Duodenal mucosa (tissue), 2 donors: Measurements from ENCODE around the gene CD27.
A peak's percentile ranks its signal among the peaks of the same experiment; 100 is the strongest.

Experiments
- H3K27ac ChIP-seq: one replicate; pipeline ENCODE4 v1.7.0; 2013; ENCODE audit warnings: low read depth, low read length
- H3K27me3 ChIP-seq, 2 donors: one replicate each; pipeline ENCODE4 v1.7.0; 2013; ENCODE audit warnings: low read length in 2 of 2, control low read depth in 1 of 2; ENCODE audit not compliant: insufficient read depth in 2 of 2, control insufficient read depth in 1 of 2
- H3K36me3 ChIP-seq, 2 donors: one replicate each; pipeline ENCODE4 v1.7.0; 2013; ENCODE audit warnings: low read length in 2 of 2, control low read depth in 1 of 2; ENCODE audit not compliant: insufficient read depth in 2 of 2, control insufficient read depth in 1 of 2
- H3K4me1 ChIP-seq, 2 donors: one replicate each; pipeline ENCODE4 v1.7.0; 2013; ENCODE audit warnings: low read length in 2 of 2, control low read depth in 1 of 2; ENCODE audit not compliant: insufficient read depth in 2 of 2, control insufficient read depth in 1 of 2
- H3K4me3 ChIP-seq, 2 donors: one replicate each; pipeline ENCODE4 v1.7.0; 2013; ENCODE audit warnings: low read length in 2 of 2, low read depth in 1 of 2
- H3K9ac ChIP-seq, 2 donors: one replicate each; pipeline ENCODE4 v1.7.0; 2013; ENCODE audit warnings: low read length in 2 of 2, low read depth in 1 of 2
- H3K9me3 ChIP-seq, 2 donors: one replicate each; pipeline ENCODE4 v1.7.0; 2013; ENCODE audit warnings: low read length in 2 of 2, control low read depth in 1 of 2; ENCODE audit not compliant: control insufficient read depth in 1 of 2

CD27 gene

DNA sequence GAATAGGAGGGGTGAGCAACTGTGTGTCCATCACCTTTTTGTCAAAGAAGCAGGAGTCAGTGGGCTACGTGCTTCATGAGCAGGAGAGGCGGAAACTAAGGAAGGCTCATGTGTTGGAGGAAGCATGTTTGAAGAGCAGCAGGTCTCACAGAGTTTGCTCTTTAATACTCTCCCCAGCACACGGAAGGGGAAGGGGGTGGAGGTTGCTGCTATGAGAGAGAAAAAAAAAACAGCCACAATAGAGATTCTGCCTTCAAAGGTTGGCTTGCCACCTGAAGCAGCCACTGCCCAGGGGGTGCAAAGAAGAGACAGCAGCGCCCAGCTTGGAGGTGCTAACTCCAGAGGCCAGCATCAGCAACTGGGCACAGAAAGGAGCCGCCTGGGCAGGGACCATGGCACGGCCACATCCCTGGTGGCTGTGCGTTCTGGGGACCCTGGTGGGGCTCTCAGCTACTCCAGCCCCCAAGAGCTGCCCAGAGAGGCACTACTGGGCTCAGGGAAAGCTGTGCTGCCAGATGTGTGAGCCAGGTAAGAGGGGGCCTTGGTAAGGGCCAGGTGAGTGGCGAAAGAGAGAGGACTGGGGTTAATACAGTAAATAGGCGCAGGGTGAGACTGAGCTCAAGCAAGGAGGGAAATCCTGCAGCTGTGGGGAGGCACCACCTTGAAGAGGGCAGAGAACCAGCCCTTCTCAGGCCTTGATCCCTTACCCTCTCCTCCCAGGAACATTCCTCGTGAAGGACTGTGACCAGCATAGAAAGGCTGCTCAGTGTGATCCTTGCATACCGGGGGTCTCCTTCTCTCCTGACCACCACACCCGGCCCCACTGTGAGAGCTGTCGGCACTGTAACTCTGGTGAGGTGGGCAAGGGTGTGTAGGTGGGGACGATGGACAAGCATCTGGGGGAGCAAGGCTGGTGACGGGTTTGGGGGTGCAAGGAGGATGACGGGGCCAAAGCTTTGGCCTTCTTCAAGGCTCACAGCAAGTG, at the start of gene CD27:
TSS of gene CD27 (plus strand) at position 252 of the 985 bp plus-strand sequence. CDS start at position 393, 141 bp downstream.
- Histone ChIP-seq H3K9ac (peak within 1 kb of the TSS; percentile 27 to 54), H3K9me3 (no peaks in the 10 kb centered on the region), H3K4me1 (peaks cover under 1 to 4% of the 10 kb centered on the region in 2 donors), H3K27ac (peak within 1 kb of the TSS; percentile 73), H3K4me3 (peak within 1 kb of the TSS; percentile 52 to 62), H3K27me3 (no peaks in the 10 kb centered on the region), H3K36me3 (peaks cover 0 to 4% of the 10 kb centered on the region in 2 donors)

DNA sequence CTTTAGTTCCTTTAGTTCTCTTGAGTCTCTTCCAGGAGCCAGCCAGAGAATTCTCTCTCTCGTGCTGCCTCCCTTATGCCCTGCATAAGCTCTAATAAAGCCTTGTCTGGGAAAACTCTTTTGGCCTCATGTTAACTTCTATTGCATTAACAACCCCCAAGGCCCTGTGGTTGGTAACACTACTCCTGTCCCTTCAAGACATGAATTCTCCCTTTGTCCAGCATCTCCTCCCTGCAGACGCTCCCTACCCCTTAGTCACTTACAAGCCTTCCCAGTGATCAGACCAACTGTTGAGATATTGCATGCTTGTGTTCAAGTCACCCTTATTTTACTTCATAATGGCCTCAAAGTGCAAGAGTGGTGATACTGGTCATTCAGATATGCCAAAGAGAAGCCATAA, 48.7 kb upstream of the CD27 start:
- peaks cover 13 to 27% of the 10 kb centered on the region in 2 donors for H3K4me1 ChIP-seq
- no peak overlapping the region for H3K4me3 ChIP-seq
- H3K9me3 ChIP-seq, result no peaks in the 10 kb centered on the region
- peaks cover 0 to 3% of the 10 kb centered on the region in 2 donors for H3K36me3 ChIP-seq
- H3K27ac ChIP-seq, result no peak overlapping the region
- no peaks in the 10 kb centered on the region for H3K27me3 ChIP-seq
- no peak overlapping the region for H3K9ac ChIP-seq

DNA sequence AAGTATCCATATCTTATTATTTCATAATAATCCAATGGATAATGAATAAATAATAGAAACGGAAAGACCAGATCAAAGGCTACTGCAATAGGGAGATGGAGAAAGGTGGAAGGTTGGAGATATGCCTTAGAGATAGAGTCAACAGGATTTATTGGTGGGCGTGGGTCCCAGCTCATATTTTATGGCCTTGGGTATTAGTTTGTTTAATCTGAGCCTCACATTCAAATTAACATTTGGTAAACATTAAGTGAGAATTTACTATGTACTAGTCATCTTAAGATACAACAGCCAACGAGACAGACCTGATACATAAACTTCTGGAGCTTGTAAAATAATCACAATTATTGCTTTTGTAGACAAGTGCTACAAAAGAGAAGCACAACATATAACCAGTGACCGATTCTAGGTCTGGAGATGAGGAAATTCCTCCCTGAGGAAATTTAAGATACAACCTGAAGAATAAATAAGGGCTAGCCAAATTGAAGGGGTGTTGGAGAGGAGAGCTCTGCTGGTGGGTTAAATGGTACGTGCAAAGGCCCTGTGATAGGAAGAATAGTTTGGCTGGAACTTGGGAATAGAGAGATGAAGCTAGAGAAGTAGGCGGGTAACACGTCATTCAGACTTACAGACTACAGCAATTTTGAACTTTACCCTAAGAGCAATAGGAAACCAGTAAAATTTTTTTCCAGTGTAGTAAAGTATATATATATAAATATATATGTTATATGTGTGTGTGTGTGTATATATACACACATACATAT, 44.7 kb upstream of the CD27 start:
- H3K9ac ChIP-seq, result no peak overlapping the region
- H3K9me3 ChIP-seq, result no peaks in the 10 kb centered on the region
- H3K36me3 ChIP-seq, result no peaks in the 10 kb centered on the region
- H3K27me3 ChIP-seq, result no peaks in the 10 kb centered on the region
- no peak overlapping the region for H3K27ac ChIP-seq
- no peak overlapping the region for H3K4me3 ChIP-seq
- H3K4me1 ChIP-seq, result peaks cover 0 to 8% of the 10 kb centered on the region in 2 donors

DNA sequence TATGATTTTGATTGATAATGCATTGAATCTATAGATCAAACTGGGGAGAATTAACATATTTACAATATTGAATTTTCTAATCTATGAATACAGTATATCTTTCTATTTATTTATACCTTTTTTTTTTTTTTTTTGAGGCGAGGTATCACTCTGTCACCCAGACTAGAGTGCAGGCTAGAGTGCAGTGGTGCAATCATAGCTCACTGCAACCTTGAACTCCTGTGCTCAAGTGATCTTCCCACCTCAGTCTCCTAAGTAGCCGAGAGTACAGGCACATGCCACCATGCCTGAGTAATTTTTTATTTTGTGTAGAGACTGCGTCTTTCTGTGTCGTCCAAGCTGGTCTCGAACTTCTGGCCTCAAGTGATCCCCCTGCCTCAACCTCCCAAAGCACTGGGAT, 40.4 kb upstream of the CD27 start:
- Histone ChIP-seq H3K4me1 (peaks cover 0 to 8% of the 10 kb centered on the region in 2 donors), H3K36me3 (no peaks in the 10 kb centered on the region), H3K27ac (no peak overlapping the region), H3K4me3 (no peak overlapping the region), H3K27me3 (no peaks in the 10 kb centered on the region), H3K9me3 (no peaks in the 10 kb centered on the region), H3K9ac (no peak overlapping the region)

GRCh38 chr12:6405963-6406362, 38.8 kb upstream of the CD27 start:
- no peak overlapping the region for H3K9ac ChIP-seq
- H3K9me3 ChIP-seq, result no peaks in the 10 kb centered on the region
- H3K27ac ChIP-seq, result no peak overlapping the region
- H3K4me3 ChIP-seq, result no peak overlapping the region
- no peaks in the 10 kb centered on the region for H3K27me3 ChIP-seq
- H3K36me3 ChIP-seq, result no peaks in the 10 kb centered on the region
- no peaks in the 10 kb centered on the region for H3K4me1 ChIP-seq

DNA sequence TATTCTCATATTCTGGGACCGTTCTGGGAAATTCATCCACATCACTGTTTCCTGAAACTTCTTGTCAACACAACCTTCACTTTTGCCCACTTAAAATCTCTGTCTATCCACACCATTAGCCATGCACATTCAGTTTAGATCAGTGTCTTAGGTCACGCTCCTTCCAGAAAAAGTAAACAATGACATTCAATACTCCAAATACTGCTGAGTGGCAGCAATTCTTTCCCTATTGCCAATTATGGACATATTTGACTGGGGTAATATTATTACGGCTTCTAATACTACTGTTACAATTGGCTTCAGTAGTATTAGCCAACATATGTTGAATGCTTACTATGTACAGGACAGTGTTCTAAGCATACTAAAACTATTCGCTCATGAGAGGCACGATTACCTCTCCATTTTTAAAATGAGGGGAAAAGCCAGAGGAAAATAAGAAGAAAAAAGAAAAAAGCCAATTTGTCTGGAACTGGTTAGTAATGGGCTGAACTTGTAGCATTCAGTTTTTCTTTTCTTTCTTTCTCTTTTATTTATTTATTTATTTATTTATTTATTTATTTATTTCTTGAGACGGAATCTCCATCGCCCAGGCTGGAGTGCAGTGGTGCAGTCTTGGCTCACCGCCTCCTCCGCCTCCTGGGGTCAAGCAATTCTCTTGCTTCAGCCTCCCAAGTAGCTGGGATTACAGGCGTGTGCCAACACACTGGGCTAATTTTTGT, 37.4 kb upstream of the CD27 start:
- no peak overlapping the region for H3K9ac ChIP-seq
- H3K27me3 ChIP-seq, result no peaks in the 10 kb centered on the region
- no peaks in the 10 kb centered on the region for H3K9me3 ChIP-seq
- no peaks in the 10 kb centered on the region for H3K4me1 ChIP-seq
- H3K36me3 ChIP-seq, result no peaks in the 10 kb centered on the region
- H3K4me3 ChIP-seq, result no peak overlapping the region
- H3K27ac ChIP-seq, result no peak overlapping the region

GRCh38 chr12:6416596-6416995, 28.2 kb upstream of the CD27 start:
- no peak overlapping the region for H3K4me3 ChIP-seq
- H3K9me3 ChIP-seq, result no peaks in the 10 kb centered on the region
- no peaks in the 10 kb centered on the region for H3K27me3 ChIP-seq
- no peak overlapping the region for H3K9ac ChIP-seq
- peaks cover 0 to 6% of the 10 kb centered on the region in 2 donors for H3K4me1 ChIP-seq
- no peaks in the 10 kb centered on the region for H3K36me3 ChIP-seq
- no peak overlapping the region for H3K27ac ChIP-seq

DNA sequence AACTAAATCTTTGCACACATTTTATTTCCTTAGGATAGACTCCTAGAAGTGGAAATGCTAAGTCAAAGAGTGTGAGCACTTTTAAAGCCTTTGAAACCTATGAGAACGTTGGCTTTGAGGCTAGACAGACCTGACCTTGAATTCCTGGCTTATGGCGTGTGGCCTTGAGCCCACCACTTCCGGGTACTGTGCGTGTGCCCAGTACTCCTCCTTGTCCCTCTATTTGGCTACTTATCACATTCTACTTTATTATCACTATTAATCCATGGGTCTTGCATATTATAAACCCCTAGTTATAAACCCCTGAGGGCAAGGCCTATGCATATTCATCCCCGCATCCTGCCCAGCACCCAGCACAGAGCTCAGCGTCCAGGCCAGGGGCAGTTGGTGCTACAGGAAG, 26.0 kb upstream of the CD27 start:
- no peak overlapping the region for H3K9ac ChIP-seq
- no peaks in the 10 kb centered on the region for H3K36me3 ChIP-seq
- no peak overlapping the region for H3K27ac ChIP-seq
- peaks cover 2 to 9% of the 10 kb centered on the region in 2 donors for H3K4me1 ChIP-seq
- no peak overlapping the region for H3K4me3 ChIP-seq
- H3K9me3 ChIP-seq, result no peaks in the 10 kb centered on the region
- H3K27me3 ChIP-seq, result no peaks in the 10 kb centered on the region

GRCh38 chr12:6420364-6420763, 24.4 kb upstream of the CD27 start:
- Histone ChIP-seq H3K27ac (no peak overlapping the region), H3K9me3 (no peaks in the 10 kb centered on the region), H3K9ac (no peak overlapping the region), H3K4me1 (peaks cover 4 to 11% of the 10 kb centered on the region in 2 donors), H3K4me3 (no peak overlapping the region), H3K27me3 (no peaks in the 10 kb centered on the region), H3K36me3 (no peaks in the 10 kb centered on the region)
